ENCODE results near the gene C2CD2.
A peak's percentile ranks its signal among the peaks of the same experiment; 100 is the strongest.

Gene C2CD2

GRCh38 chr21:41891132-41891531 is 62.7 kb downstream of the C2CD2 start:
- DNase-seq (ENCODE audit: insufficient read length) = no peak
- TF ChIP-seq TAF1 (IDR thresholded peaks at IDR 0.05; ENCODE audit: borderline replicate concordance, low read depth, low read length) (no peak), POLR2A (IDR thresholded peaks at IDR 0.05; ENCODE audit: low read depth, low read length) (no peak), POLR2AphosphoS5 (IDR thresholded peaks at IDR 0.05; ENCODE audit: low read depth, low read length) (no peak)
- FAIRE-seq = no peak

GRCh38 chr21:41890355-41890754 is 63.5 kb downstream of the C2CD2 start:
- no peak for DNase-seq (ENCODE audit: insufficient read length)
- no peak for FAIRE-seq
- no peak for TF ChIP-seq POLR2A (IDR thresholded peaks at IDR 0.05; ENCODE audit: low read depth, low read length)
- TF ChIP-seq TAF1 (IDR thresholded peaks at IDR 0.05; ENCODE audit: borderline replicate concordance, low read depth, low read length) = no peak
- no peak for TF ChIP-seq POLR2AphosphoS5 (IDR thresholded peaks at IDR 0.05; ENCODE audit: low read depth, low read length)

GRCh38 chr21:41888749-41889376 is 65.0 kb downstream of the C2CD2 start:
- TF ChIP-seq TAF1 (IDR thresholded peaks at IDR 0.05; ENCODE audit: borderline replicate concordance, low read depth, low read length) = no peak
- no peak for TF ChIP-seq POLR2A (IDR thresholded peaks at IDR 0.05; ENCODE audit: low read depth, low read length)
- no peak for TF ChIP-seq POLR2AphosphoS5 (IDR thresholded peaks at IDR 0.05; ENCODE audit: low read depth, low read length)
- FAIRE-seq (no peak), DNase-seq (ENCODE audit: insufficient read length) (no peak)

DNA sequence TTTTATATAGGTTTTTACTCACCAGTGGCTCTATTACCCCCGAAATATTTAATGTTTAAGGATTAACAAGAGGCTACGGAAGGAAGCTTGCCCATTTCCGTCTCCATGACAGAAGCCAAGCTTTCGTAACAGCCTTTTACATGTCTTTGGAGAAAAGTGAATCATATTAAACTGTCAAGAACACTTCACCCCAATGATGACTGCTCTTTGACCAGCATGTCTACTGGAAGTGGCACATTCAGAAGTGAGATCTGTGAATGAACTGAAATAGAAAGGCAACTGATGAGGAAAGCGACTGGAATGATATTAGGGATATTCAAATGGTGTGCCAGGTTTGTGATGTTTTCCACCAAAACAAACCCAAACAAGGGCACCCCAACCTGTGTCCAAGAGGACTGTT is 66.2 kb downstream of the C2CD2 start:
- TF ChIP-seq POLR2AphosphoS5 (IDR thresholded peaks at IDR 0.05; ENCODE audit: low read depth, low read length) (no peak), POLR2A (IDR thresholded peaks at IDR 0.05; ENCODE audit: low read depth, low read length) (no peak), TAF1 (IDR thresholded peaks at IDR 0.05; ENCODE audit: borderline replicate concordance, low read depth, low read length) (no peak)
- no peak for DNase-seq (ENCODE audit: insufficient read length)
- peak; percentile 42 for FAIRE-seq

- DNase-seq (ENCODE audit: insufficient read length) (no peak), FAIRE-seq (no peak)
- no peak for TF ChIP-seq POLR2AphosphoS5 (IDR thresholded peaks at IDR 0.05; ENCODE audit: low read depth, low read length)
- no peak for TF ChIP-seq POLR2A (IDR thresholded peaks at IDR 0.05; ENCODE audit: low read depth, low read length)
- no peak for TF ChIP-seq TAF1 (IDR thresholded peaks at IDR 0.05; ENCODE audit: borderline replicate concordance, low read depth, low read length)
Measured at GRCh38 chr21:41886328-41886727, 67.5 kb downstream of the C2CD2 start.

DNA sequence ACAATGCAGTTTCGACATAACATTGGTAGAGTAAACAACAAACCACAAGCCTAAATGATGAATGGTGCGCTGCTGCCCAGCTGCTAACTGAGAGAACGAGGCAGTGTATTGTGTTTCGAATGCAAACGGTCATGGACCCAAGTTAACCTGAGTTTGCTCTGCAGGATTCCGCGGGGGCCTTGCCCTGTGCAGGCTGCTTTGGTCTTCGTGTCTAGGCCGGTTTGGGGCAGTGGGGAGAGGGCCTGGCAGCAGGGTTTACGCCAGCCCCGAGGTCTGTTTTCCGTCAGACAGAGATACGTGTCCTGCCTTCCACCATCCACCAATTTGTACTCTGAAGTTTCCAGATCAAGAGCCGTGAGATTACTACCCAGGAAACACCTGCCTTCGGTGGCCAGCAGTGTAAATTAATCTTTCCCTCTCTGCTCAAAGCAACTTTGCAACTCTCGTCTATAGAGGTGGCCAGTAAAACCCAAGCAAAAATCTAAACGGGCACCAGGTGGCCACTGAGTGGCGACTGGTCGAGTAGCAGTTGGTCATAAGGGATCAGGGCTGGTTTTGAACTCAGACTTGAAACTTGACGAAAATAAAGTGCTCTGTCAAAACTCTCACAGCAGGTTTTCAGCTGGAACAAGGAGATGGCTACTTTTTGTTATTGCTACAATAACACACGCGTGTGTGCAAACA is 68.3 kb downstream of the C2CD2 start:
- DNase-seq (ENCODE audit: insufficient read length) = no peak
- TF ChIP-seq TAF1 (IDR thresholded peaks at IDR 0.05; ENCODE audit: borderline replicate concordance, low read depth, low read length) (no peak), POLR2AphosphoS5 (IDR thresholded peaks at IDR 0.05; ENCODE audit: low read depth, low read length) (no peak), POLR2A (IDR thresholded peaks at IDR 0.05; ENCODE audit: low read depth, low read length) (no peak)
- FAIRE-seq = no peak

DNA sequence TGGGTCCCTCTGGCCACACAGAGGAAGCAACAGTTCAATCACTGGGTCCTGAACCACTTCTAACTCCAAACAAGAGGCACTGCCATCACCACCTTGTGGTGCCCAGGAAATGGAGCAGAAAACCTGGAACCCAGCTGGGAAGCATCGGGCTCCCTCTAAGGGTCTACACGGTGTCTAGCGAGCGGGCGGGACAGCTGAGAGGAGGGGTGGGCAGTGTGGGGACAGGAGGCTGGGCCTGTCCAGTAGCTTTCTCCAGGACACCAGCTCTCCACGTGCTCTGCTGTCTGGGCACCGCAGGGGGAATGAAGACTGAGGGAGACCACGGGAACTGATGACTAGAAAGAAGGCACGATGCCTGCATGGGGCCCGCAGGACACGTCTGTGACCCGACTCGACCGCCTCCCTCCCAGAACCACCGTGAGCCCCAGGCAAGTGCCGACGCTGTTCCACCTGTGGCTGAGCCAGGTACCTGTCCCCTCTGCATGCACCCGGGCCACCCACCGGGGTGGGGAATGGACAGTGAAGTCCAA is 69.3 kb downstream of the C2CD2 start:
- DNase-seq (ENCODE audit: insufficient read length) (no peak), FAIRE-seq (no peak)
- TF ChIP-seq POLR2AphosphoS5 (IDR thresholded peaks at IDR 0.05; ENCODE audit: low read depth, low read length) = no peak
- TF ChIP-seq POLR2A (IDR thresholded peaks at IDR 0.05; ENCODE audit: low read depth, low read length) = no peak
- TF ChIP-seq TAF1 (IDR thresholded peaks at IDR 0.05; ENCODE audit: borderline replicate concordance, low read depth, low read length) = no peak

- DNase-seq (ENCODE audit: insufficient read length) (no peak), FAIRE-seq (no peak)
- TF ChIP-seq TAF1 (IDR thresholded peaks at IDR 0.05; ENCODE audit: borderline replicate concordance, low read depth, low read length) (no peak), POLR2A (IDR thresholded peaks at IDR 0.05; ENCODE audit: low read depth, low read length) (no peak), POLR2AphosphoS5 (IDR thresholded peaks at IDR 0.05; ENCODE audit: low read depth, low read length) (no peak)
Measured at GRCh38 chr21:41883582-41883981, 70.2 kb downstream of the C2CD2 start.

- TF ChIP-seq POLR2AphosphoS5 (IDR thresholded peaks at IDR 0.05; ENCODE audit: low read depth, low read length) (no peak), TAF1 (IDR thresholded peaks at IDR 0.05; ENCODE audit: borderline replicate concordance, low read depth, low read length) (no peak), POLR2A (IDR thresholded peaks at IDR 0.05; ENCODE audit: low read depth, low read length) (no peak)
- FAIRE-seq = peak; percentile 57
- DNase-seq (ENCODE audit: insufficient read length) = no peak
Measured at GRCh38 chr21:41881051-41881450, 72.8 kb downstream of the C2CD2 start.

DNA sequence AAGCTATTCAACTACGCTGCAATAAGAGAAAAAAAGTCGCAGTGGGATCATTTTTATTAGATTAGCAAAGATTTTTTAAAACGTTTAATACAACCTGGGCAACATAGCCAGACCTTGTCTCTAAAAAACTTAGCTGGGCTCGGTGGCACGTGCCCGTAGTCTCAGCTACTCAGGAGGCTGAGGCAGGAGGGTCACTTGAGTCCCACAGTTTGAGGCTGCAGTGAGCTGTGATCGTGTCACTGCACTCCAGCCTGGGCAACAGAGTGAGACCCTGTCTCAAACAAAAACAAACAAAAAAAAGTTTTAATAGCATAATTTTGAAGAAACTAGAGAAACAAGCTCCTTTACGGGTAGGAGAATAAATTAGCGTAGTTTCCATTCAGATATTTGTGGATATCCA is 73.7 kb downstream of the C2CD2 start:
- FAIRE-seq (no peak), DNase-seq (ENCODE audit: insufficient read length) (no peak)
- TF ChIP-seq POLR2AphosphoS5 (IDR thresholded peaks at IDR 0.05; ENCODE audit: low read depth, low read length) = no peak
- TF ChIP-seq TAF1 (IDR thresholded peaks at IDR 0.05; ENCODE audit: borderline replicate concordance, low read depth, low read length) = no peak
- TF ChIP-seq POLR2A (IDR thresholded peaks at IDR 0.05; ENCODE audit: low read depth, low read length) = no peak

DNA sequence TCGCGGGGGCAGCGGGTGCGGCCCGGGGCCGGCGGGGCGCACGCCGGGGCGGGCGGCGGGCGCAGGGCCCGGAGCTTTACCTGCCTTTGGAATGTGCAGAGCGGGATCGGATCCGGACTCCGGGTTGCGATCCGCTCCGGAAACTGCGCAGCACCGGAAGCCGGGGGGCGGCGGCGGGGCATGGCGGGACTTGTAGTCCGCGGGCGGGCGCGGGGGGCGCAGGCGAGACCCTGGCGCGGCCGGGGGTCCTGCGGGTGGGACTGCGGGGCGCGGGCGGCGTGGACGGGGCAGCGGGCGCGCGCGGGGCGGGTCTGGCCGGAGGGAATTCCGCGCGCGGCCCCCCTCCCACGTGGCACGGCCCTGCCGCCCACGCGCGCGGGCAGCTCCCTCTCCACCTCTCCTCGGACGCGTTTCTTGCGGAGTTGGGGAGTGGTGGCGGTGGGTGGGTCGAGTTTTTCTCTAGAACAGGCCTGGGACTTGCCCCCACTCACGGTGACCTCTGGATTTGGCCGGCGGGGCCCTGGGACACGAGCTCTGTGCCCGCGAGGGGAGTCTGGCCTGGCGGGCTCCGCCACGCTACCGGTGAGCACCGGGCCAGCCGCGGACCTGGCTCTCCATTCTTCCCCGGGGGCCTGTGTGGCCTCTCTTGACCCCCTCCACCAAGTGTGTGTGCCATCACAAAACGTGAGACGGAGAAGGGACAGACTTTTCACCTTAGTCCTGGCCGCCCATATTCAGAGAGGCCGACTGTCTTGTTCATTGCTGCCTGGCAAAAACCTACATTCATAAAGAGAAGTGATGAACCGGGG is 74.4 kb downstream of the C2CD2 start, which contains the start of gene PRDM15:
Gene PRDM15 (minus strand): TSS at position 155 of the 809 bp plus-strand sequence. CDS start 18,981 bp downstream, outside the sequence.
- DNase-seq (ENCODE audit: insufficient read length) = peak; percentile 74
- peak; percentile 62 for FAIRE-seq
- peak; percentile 41; the same call in 1 of the 2 replicates for TF ChIP-seq POLR2AphosphoS5 (IDR thresholded peaks at IDR 0.05; ENCODE audit: low read depth, low read length)
- no peak; the same call in 1 of the 2 replicates for TF ChIP-seq TAF1 (IDR thresholded peaks at IDR 0.05; ENCODE audit: borderline replicate concordance, low read depth, low read length)
- peak; percentile 59 for TF ChIP-seq POLR2A (IDR thresholded peaks at IDR 0.05; ENCODE audit: low read depth, low read length)

Data from GM12892 (cell line).